Activated CD8-positive, alpha-beta memory T cell treated with anti-CD3 and anti-CD28 coated beads, Interleukin-2, amount 10 ng/mL, durations not matched to agents 7 days and 5 days (primary cell): ENCODE measurements around the gene HOGA1. TPM values are rescaled to one million over a fixed set of nuclear protein-coding genes. Genes with fewer than 3 reads are reported as not detected.
A peak's percentile ranks its signal among the peaks of the same experiment; 100 is the strongest.
"Not testable (repeated sequence)": the region's sequence is repeated elsewhere in the genome, so short reads cannot be mapped to it uniquely, and the experiment has no call there.

Experiments used
- ATAC-seq: fragments of 150-1000 bp; cut with Tn5 transposase; one replicate; pipeline ENCODE4 v1.10.0; 2021; ENCODE audit warnings: moderate library complexity
- CTCF ChIA-PET: fragments of 350-600 bp; sonication (Branson Sonifier 250); formaldehyde crosslinking; loops from one replicate; lab custom pipeline; 2021; ENCODE audit warnings: antibody characterized with exemption; lab: Charles Lee
- DNase-seq: peaks from one replicate; pipeline ENCODE4 v3.0.0-alpha.2; 2020
- H3K27ac Mint-ChIP-seq: one replicate; pipeline ENCODE4 v1.8.0; 2021; ENCODE audit warnings: mild to moderate bottlenecking, mixed read lengths
- H3K27me3 Mint-ChIP-seq: one replicate; pipeline ENCODE4 v1.8.0; 2021; ENCODE audit warnings: mixed read lengths
- H3K36me3 Mint-ChIP-seq: one replicate; pipeline ENCODE4 v1.8.0; 2021; ENCODE audit warnings: mild to moderate bottlenecking, mixed read lengths
- H3K4me1 Mint-ChIP-seq: one replicate; pipeline ENCODE4 v1.8.0; 2021; ENCODE audit warnings: mixed read lengths
- H3K4me3 Mint-ChIP-seq: one replicate; pipeline ENCODE4 v1.8.0; 2021; ENCODE audit warnings: mild to moderate bottlenecking, moderate library complexity, mixed read lengths
- H3K9me3 Mint-ChIP-seq: one replicate; pipeline ENCODE4 v1.8.0; 2022; ENCODE audit warnings: low read depth, mixed read lengths
- total RNA-seq, 2 experiments: library from RNA; stranded (reverse); gene quantifications; one replicate each; pipeline ENCODE4 v1.2.3, GENCODE V29; 2021

HOGA1 gene
- total RNA-seq, 2 experiments from 2014 or later: not detected

DNA sequence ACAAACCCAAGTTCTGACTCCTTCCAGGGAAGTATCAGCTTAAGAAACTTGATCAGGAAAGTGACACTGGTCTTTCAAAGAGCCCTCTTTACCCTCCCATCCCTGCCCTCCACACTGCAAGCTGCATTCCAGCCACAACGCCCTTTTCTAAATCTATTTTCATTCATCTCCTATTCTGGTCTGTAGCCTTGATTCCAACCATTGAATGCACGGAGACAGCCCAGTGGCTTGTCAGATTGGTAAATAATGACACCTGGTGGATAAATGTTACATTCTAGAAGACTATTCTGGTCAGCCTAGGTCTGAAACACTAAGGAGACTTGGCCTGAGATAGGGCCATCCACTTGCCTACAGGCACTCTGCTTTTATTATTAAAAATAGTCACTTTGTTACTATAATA is 28.2 kb downstream of the HOGA1 start:
- CTCF ChIA-PET: interaction anchor here (0.7 to 4.5 kb wide), 12 partner anchors 9 to 150 kb away, joined by 3 to 55 read pairs (median 4); partner anchors contain the start of genes ANKRD2, C10orf62 and HOGA1
- H3K9me3 Mint-ChIP-seq: no peaks in the 10 kb centered on the region
- peak; percentile 55 for ATAC-seq
- H3K4me3 Mint-ChIP-seq: no peak overlapping the region
- no peaks in the 10 kb centered on the region for H3K36me3 Mint-ChIP-seq
- no peaks in the 10 kb centered on the region for H3K27me3 Mint-ChIP-seq
- no peaks in the 10 kb centered on the region for H3K4me1 Mint-ChIP-seq
- H3K27ac Mint-ChIP-seq: no peak overlapping the region
- DNase-seq: no peak

DNA sequence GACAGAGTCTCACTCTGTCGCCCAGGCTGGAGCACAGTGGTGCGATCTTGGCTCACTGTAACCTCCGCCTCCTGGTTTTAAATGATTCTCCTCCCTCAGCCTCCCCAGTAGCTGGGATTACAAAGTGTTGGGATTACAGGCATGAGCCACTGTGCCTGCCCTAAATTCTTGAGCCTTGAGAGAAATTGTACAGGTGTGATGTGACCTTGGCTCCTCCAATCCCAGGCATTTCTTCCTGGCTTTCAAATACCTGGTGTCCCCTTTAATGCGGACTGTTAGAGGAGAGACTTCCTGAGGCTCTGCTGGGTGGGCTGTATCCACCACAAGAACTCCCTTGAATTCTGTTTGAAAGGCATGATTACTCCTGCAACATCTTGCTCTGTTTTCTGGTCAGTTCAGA is 34.1 kb downstream of the HOGA1 start:
- CTCF ChIA-PET: interaction anchor here (0.7 kb wide), 1 partner anchor 36 kb away, joined by 3 read pairs; no protein-coding TSS in a partner anchor
- Mint-ChIP-seq H3K27me3 (no peaks in the 10 kb centered on the region), H3K36me3 (no peaks in the 10 kb centered on the region), H3K9me3 (no peaks in the 10 kb centered on the region), H3K4me3 (no peak overlapping the region), H3K27ac (no peak overlapping the region), H3K4me1 (no peaks in the 10 kb centered on the region)
- DNase-seq (no peak), ATAC-seq (no peak)

DNA sequence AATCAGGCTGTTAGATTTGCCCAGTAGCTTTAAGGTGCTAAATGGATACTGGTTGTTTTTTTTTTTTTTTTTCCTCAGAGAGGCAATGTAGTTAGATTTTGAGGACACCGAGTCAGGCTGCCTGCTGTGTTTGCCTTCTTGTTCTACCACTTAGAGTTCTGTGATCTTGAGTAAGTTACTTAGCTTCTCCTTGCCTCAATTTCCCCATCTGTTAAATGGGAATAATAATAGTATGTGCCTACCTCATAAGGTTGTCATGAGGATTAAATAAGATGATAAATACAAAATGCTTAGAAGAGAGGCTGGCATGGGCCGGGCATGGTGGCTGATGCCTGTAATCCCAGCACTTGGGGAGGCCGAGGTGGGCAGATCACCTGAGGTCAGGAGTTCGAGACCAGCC is 34.5 kb downstream of the HOGA1 start:
- Mint-ChIP-seq H3K27ac (no peak overlapping the region), H3K9me3 (no peaks in the 10 kb centered on the region), H3K4me1 (no peaks in the 10 kb centered on the region), H3K36me3 (no peaks in the 10 kb centered on the region), H3K27me3 (no peaks in the 10 kb centered on the region), H3K4me3 (no peak overlapping the region)
- CTCF ChIA-PET: interaction anchor here (0.7 kb wide), 1 partner anchor 37 kb away, joined by 3 read pairs; no protein-coding TSS in a partner anchor
- ATAC-seq (no peak), DNase-seq (no peak)

DNA sequence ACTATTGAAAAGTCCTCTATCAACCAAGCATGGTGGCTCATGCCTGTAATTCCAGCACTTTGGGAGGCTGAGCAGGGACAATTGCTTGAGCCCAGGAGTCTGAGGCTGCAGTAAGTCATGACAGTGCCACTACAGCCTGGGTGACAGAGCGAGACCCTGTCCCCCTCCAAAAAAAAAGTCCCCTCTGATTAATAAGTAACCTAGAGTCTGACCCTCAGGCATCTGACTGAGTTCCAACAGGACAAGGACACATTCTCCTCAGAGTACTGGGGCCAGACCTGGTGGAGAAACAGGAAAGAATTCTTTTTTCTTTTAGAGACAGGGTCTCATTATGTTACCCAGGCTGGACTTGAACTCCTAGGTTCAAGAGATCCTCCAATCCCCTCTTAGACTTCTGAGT is 39.1 kb downstream of the HOGA1 start:
- no peaks in the 10 kb centered on the region for H3K36me3 Mint-ChIP-seq
- CTCF ChIA-PET: interaction anchor here (0.8 to 1.1 kb wide), 2 partner anchors 17 to 54 kb away, joined by 3 read pairs; partner anchors contain the start of gene PI4K2A
- H3K27ac Mint-ChIP-seq: no peak overlapping the region
- H3K4me1 Mint-ChIP-seq: no peaks in the 10 kb centered on the region
- DNase-seq (no peak), ATAC-seq (no peak)
- no peaks in the 10 kb centered on the region for H3K9me3 Mint-ChIP-seq
- H3K4me3 Mint-ChIP-seq: no peak overlapping the region
- no peaks in the 10 kb centered on the region for H3K27me3 Mint-ChIP-seq

DNA sequence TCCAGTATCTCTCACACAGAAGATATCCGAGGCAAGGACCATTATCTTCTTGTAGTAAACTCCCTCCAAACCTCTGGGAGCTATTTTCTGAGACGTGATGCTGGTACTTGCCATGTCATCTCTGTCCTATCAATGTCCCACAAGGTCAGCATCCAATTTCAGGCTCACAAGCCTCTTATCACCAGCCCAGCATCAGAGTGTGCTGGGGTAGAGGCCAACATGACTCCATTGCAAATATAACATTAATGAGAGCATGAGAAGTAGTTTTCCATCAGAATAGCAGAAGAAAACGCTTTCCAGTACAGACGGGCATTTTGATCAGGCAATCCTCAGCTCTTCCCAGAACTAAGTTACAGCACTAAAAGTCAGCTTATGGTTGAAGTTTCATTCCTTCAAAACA is 43.5 kb downstream of the HOGA1 start:
- no peaks in the 10 kb centered on the region for H3K36me3 Mint-ChIP-seq
- H3K27me3 Mint-ChIP-seq: no peaks in the 10 kb centered on the region
- H3K4me3 Mint-ChIP-seq: no peak overlapping the region
- no peak overlapping the region for H3K27ac Mint-ChIP-seq
- ATAC-seq (no peak), DNase-seq (no peak)
- no peaks in the 10 kb centered on the region for H3K9me3 Mint-ChIP-seq
- CTCF ChIA-PET: interaction anchor here (1.7 kb wide), 1 partner anchor 8 kb away, joined by 4 read pairs; no protein-coding TSS in a partner anchor
- H3K4me1 Mint-ChIP-seq: peaks cover 4% of the 10 kb centered on the region

DNA sequence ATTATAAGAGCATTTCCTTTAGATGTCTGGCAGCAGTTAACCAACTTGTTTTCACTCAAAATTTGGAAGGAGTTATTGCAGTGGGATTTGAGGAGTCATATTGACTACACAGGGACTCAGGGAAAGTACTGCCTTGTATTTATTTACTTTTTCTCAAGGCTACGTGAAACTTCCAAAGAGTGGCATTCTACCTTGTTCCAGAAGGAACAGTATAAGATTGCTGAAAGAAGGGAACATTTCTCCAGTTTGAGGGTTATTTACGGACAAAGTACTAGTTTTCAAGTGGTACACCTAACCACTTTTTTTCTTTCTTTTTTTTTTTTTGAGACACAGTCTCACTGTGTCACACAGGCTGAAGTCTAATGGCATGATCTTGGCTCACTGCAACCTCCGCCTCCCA is 44.0 kb downstream of the HOGA1 start:
- H3K9me3 Mint-ChIP-seq: no peaks in the 10 kb centered on the region
- H3K27ac Mint-ChIP-seq: no peak overlapping the region
- no peak overlapping the region for H3K4me3 Mint-ChIP-seq
- CTCF ChIA-PET: interaction anchor here (1.7 kb wide), 1 partner anchor 7 kb away, joined by 4 read pairs; no protein-coding TSS in a partner anchor
- peaks cover under 1% of the 10 kb centered on the region for H3K27me3 Mint-ChIP-seq
- H3K36me3 Mint-ChIP-seq: no peaks in the 10 kb centered on the region
- H3K4me1 Mint-ChIP-seq: peaks cover 8% of the 10 kb centered on the region
- ATAC-seq: no peak
- DNase-seq: no peak

DNA sequence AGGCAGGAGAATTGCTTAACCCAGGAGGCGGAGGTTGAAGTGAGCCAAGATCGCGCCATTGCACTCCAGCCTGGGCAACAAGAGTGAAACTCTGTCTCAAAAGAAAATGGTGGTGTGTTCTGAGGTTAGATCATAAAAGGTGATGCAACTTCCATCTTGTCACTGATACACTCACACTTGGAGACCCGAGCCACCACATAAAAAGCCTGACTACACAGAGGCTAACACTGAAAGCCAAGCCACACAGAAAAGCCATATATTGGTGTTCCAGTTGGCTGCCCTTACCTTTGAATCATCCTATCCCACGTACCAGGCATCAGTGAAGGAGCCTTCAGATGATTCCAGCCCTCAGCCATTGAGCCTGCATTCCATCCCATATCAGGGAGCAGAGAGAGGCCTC is 45.1 kb downstream of the HOGA1 start:
- CTCF ChIA-PET: no interaction called here
- DNase-seq (no peak), ATAC-seq (no peak)
- Mint-ChIP-seq H3K4me1 (peaks cover 12% of the 10 kb centered on the region), H3K36me3 (no peaks in the 10 kb centered on the region), H3K9me3 (no peaks in the 10 kb centered on the region), H3K27me3 (peaks cover 3% of the 10 kb centered on the region), H3K27ac (no peak overlapping the region), H3K4me3 (no peak overlapping the region)

DNA sequence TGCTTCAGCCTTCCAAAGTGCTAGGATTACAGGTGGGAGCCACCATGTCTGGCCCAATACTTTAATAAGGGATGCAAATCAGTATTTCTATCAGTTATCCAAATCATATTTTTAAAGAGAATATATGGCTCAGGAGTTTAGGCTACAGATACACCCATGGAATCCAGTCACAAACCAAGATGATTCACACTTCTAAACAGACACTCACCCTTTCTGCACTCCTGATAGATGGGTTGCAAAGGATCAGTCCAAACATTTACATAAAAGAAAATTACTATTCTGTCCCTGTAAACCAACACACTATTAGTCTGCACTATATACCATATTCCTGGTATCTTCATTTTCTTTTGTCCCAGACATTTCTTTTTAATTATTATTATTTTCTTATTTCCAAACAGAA is 46.9 kb downstream of the HOGA1 start:
- H3K27ac Mint-ChIP-seq: no peak overlapping the region
- H3K4me3 Mint-ChIP-seq: no peak overlapping the region

DNA sequence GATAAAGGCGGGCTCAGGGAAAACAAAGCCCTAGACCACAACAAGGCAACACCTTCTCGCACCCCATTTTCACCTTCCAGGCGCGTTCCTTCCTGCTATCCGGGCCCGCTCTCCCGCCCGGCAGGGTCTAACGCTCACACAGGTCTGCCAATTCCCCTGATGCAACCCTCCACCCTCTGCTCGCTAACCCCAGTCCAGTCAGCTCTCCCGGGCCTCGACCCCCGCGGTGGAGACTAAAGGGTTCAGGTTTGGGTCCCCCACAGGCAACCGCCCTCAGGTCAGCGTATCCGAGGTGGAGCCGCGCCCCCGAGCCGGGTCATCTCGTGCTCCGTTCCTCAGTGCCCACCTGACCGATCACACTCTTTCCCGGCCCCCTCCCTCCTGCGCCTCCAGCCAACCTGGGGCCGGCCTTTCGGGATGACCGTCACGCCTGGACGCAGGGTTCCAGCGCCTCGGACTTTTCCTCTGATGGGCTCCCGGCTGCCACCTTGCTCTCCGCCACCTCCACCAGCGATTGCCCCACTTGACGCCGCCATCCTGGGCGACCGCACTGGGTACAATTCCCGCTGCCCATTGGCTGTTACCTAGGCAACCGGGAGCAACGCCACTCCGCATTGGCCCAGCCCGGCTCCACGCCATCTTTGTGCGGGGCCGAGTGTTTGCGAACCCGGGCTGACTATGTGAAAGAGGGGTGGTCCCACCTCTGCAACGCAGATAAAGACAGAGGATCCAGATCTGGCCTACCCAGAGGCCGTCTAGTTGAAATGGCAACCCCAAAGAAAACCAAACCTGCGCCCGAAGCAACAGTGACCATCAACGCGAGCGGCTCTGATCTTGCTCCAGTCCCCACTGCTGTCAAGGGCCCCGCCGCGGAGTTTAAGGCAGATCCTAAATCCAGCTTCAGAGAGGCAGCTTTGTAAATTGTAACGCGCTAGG is 49.0 kb downstream of the HOGA1 start, which contains the start of gene MORN4:
Gene MORN4, minus strand, starts transcription at position 552 of the 936 bp plus-strand sequence. CDS start 13,847 bp downstream, outside the sequence.
- Mint-ChIP-seq H3K27ac (peak within 1 kb of the TSS; percentile 84), H3K27me3 (peaks cover 3% of the 10 kb centered on the region), H3K4me1 (peaks cover 12% of the 10 kb centered on the region), H3K9me3 (no peaks in the 10 kb centered on the region), H3K36me3 (no peaks in the 10 kb centered on the region), H3K4me3 (peak within 1 kb of the TSS; percentile 93)
- peak; percentile 99 for ATAC-seq
- peak; percentile 93 for DNase-seq
- CTCF ChIA-PET: no interaction called here

More for the DNA sequence above, 46.9 kb downstream of the HOGA1 start:
- CTCF ChIA-PET: interaction anchor here (1.2 kb wide), 1 partner anchor 77 kb away, joined by 3 read pairs; no protein-coding TSS in a partner anchor
- Mint-ChIP-seq H3K36me3 (no peaks in the 10 kb centered on the region), H3K4me1 (peaks cover 12% of the 10 kb centered on the region), H3K27me3 (peaks cover 3% of the 10 kb centered on the region), H3K9me3 (no peaks in the 10 kb centered on the region)
- DNase-seq: no peak
- no peak for ATAC-seq

DNA sequence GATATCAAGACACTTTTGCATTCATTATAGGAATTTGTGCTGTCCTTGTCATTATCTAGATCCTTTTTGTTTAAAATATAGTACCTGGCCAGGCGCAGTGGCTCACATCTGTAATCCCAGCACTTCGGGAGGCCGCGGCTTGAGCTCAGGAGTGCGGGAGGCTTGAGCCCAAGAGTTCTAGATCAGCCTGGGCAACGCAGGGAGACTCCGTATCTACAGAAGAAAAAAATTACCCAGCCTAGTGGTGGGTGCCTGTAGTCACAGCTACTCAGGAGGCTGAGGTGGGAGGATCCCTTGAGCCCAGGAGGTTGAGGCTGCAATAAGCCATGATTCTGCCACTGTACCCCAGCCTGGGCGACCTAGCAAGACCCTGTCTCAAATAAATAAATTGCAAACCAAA is 49.7 kb downstream of the HOGA1 start:
- Mint-ChIP-seq H3K36me3 (no peaks in the 10 kb centered on the region), H3K9me3 (no peaks in the 10 kb centered on the region)
- DNase-seq: peak; percentile 45

DNA sequence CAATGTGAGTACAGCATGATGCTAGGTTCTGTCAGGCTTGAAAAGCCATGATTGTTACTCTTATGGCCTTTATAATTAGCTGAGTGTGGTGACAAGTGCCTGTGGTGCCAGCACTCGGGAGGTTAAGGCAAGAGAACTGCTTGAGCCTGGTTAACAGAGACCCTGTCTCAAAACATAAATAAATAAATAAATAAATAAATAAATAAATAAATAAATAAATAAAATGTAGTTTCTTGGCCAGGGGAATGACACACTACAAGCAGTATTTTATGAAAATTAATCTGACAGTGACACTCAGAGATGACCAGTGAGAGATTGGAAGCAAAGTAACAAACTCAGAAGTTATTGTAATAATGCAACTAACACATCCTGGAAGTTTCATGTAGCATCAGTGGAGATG is 51.4 kb downstream of the HOGA1 start:
- H3K9me3 Mint-ChIP-seq: no peaks in the 10 kb centered on the region

More for the DNA sequence above, 49.7 kb downstream of the HOGA1 start:
- CTCF ChIA-PET: no interaction called here
- H3K4me3 Mint-ChIP-seq: peak overlapping the region; percentile 93
- peaks cover 12% of the 10 kb centered on the region for H3K4me1 Mint-ChIP-seq
- ATAC-seq: no peak
- peak overlapping the region; percentile 84 for H3K27ac Mint-ChIP-seq
- peaks cover 3% of the 10 kb centered on the region for H3K27me3 Mint-ChIP-seq

DNA sequence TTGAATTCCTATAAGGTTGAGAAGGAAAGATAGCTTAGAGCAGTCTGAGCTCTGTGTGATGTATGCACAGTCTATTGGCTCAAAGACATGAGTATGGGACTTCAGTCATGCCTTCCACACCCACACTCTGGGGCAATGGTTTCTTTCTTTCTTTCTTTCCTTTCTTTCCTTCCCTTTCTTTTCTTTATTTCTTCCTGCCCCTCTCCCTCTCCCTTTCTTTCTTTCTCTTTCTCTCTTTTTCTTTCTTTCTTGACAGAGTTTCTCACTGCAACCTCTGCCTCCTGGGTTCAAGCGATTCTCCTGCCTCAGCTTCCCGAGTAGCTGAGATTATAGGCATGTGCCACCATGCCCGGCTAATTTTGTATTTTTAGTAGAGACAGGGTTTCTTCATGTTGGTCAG is 54.9 kb downstream of the HOGA1 start:
- ATAC-seq, DNase-seq, H3K27me3 Mint-ChIP-seq, H3K9me3 Mint-ChIP-seq, H3K4me3 Mint-ChIP-seq, H3K36me3 Mint-ChIP-seq, CTCF ChIA-PET: not testable (repeated sequence)
- H3K27ac Mint-ChIP-seq: peak overlapping the region; percentile 32
- H3K4me1 Mint-ChIP-seq: peaks cover 23% of the 10 kb centered on the region

More for the DNA sequence above, 51.4 kb downstream of the HOGA1 start:
- no peaks in the 10 kb centered on the region for H3K36me3 Mint-ChIP-seq
- no peak overlapping the region for H3K27ac Mint-ChIP-seq
- H3K4me1 Mint-ChIP-seq: peaks cover 17% of the 10 kb centered on the region
- CTCF ChIA-PET: interaction anchor here (1.1 to 1.4 kb wide), 2 partner anchors 8 to 40 kb away, joined by 4 read pairs; no protein-coding TSS in a partner anchor
- peaks cover 3% of the 10 kb centered on the region for H3K27me3 Mint-ChIP-seq
- ATAC-seq: no peak
- no peak for DNase-seq
- H3K4me3 Mint-ChIP-seq: no peak overlapping the region

DNA sequence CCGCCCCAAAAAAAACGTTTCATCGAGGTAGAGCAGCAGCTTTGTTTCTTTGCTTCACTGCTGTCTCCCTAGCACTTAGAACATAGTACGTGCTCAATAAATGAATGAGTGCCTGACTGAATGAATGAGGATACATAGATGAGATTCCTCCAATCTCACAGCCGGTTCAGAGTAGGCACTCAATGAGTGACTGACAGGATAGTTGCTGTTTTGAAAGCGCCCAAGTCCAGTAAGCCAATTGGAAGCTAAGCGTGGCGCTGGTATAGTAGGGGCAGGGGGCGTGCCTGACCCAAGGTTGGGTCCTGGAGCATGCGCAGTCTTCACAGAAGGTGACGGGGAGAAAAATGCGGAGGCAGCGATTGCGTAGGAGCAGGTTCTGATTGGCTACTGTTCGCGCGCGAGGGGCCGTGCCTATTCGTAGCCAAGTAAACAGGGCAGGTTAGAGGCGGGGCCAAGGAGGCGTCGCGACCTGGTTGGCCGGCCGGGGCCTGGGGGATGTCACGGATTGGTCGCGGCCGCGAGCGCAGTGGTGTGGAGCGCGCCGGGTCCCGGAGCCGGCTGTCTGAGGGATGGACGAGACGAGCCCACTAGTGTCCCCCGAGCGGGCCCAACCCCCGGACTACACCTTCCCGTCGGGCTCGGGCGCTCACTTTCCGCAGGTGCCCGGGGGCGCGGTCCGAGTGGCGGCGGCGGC is 56.1 kb downstream of the HOGA1 start, which contains the start of gene PI4K2A:
Gene PI4K2A, plus strand, starts transcription at position 498 of the 694 bp plus-strand sequence. Its CDS starts 72 bp downstream, at position 570.
- Mint-ChIP-seq H3K36me3 (peaks cover 14% of the 10 kb centered on the region), H3K27me3 (no peaks in the 10 kb centered on the region), H3K4me3 (peak within 1 kb of the TSS; percentile 94), H3K9me3 (no peaks in the 10 kb centered on the region), H3K4me1 (peaks cover 23% of the 10 kb centered on the region), H3K27ac (peak within 1 kb of the TSS; percentile 88)
- DNase-seq (peak; percentile 100), ATAC-seq (peak; percentile 98)
- CTCF ChIA-PET: interaction anchor here (0.6 to 2.8 kb wide), 6 partner anchors 9 to 152 kb away, joined by 3 to 8 read pairs (median 3); partner anchors contain the start of gene ANKRD2
